Lower lobe of right lung (tissue), 2 donors: ENCODE data around the gene SLC18A3. TPM values are rescaled to one million over a fixed set of nuclear protein-coding genes. Genes with fewer than 3 reads are reported as not detected.

Experiments
- ATAC-seq, 2 donors: fragments of 200-7000 bp; cut with Tn5 transposase; one replicate each; pipeline ENCODE4 v1.9.1; 2020 to 2022; ENCODE audit warnings: mild to moderate bottlenecking in 2 of 2, moderate library complexity in 2 of 2
- DNase-seq: peaks from one replicate; pipeline ENCODE4 v3.0.0-alpha.2; 2020
- H3K27ac ChIP-seq: fragments of 200-600 bp; one replicate; pipeline ENCODE4 v1.8.0; 2022
- H3K27me3 ChIP-seq: fragments of 200-600 bp; one replicate; pipeline ENCODE4 v1.8.0; 2022; ENCODE audit warnings: low read depth
- H3K36me3 ChIP-seq: fragments of 200-600 bp; one replicate; pipeline ENCODE4 v1.8.0; 2022; ENCODE audit warnings: mild to moderate bottlenecking
- H3K4me1 ChIP-seq: fragments of 200-600 bp; one replicate; pipeline ENCODE4 v1.8.0; 2022
- H3K4me3 ChIP-seq: fragments of 200-600 bp; one replicate; pipeline ENCODE4 v1.8.0; 2022; ENCODE audit warnings: mild to moderate bottlenecking
- H3K9me3 ChIP-seq: fragments of 200-600 bp; one replicate; pipeline ENCODE4 v1.8.0; 2022
- CTCF ChIP-seq: fragments of 200-600 bp; IDR thresholded peaks from one replicate; pipeline ENCODE4 v1.8.0; 2022; ENCODE audit warnings: antibody characterized with exemption, mild to moderate bottlenecking
- intact Hi-C: fragments of 100-400 bp; cut with DNase I; formaldehyde crosslinking; loops from one replicate; pipeline ENCODE4 v1.11.0; 2022
- total RNA-seq: library from RNA; stranded (reverse); fragmentation: NEBNext Ultra II Directional; extraction: Animal tissue kit (Norgen Biotek cat#: 25700); gene quantifications from one replicate; pipeline ENCODE4 v1.2.1, GENCODE V29; 2021
- donor health status: DM: no; HTN: yes; CAD: no; lungs with severe emphysema.

The SLC18A3 gene
- total RNA-seq, 1 donor from 2014 or later: not detected

GRCh38 chr10:49595713-49596492 lies 14.2 kb upstream of the SLC18A3 start:
- peaks cover 15% of the 10 kb centered on the region for H3K27me3 ChIP-seq
- H3K4me1 ChIP-seq: no peaks in the 10 kb centered on the region
- intact Hi-C loops: no loop called here
- no peaks in the 10 kb centered on the region for H3K9me3 ChIP-seq
- H3K36me3 ChIP-seq: no peaks in the 10 kb centered on the region
- DNase-seq (no peak), ATAC-seq (no peak)
- H3K27ac ChIP-seq: no peak overlapping the region
- H3K4me3 ChIP-seq: no peak overlapping the region
- no peak for TF ChIP-seq CTCF

- Histone ChIP-seq H3K4me1 (no peaks in the 10 kb centered on the region), H3K27me3 (peaks cover 18% of the 10 kb centered on the region), H3K36me3 (no peaks in the 10 kb centered on the region), H3K9me3 (no peaks in the 10 kb centered on the region), H3K27ac (no peak overlapping the region), H3K4me3 (no peak overlapping the region)
- no peak for TF ChIP-seq CTCF
- intact Hi-C loops: no loop called here
- DNase-seq: no peak
- no peak for ATAC-seq
These were observed 13.7 kb upstream of the SLC18A3 start for GRCh38 chr10:49596493-49596809.

GRCh38 chr10:49596836-49597235 lies 13.3 kb upstream of the SLC18A3 start:
- no peaks in the 10 kb centered on the region for H3K9me3 ChIP-seq
- no peaks in the 10 kb centered on the region for H3K4me1 ChIP-seq
- no peaks in the 10 kb centered on the region for H3K36me3 ChIP-seq
- intact Hi-C loops: no loop called here
- no peak overlapping the region for H3K4me3 ChIP-seq
- no peak for ATAC-seq
- no peak for TF ChIP-seq CTCF
- no peak for DNase-seq
- no peak overlapping the region for H3K27ac ChIP-seq
- peaks cover 18% of the 10 kb centered on the region for H3K27me3 ChIP-seq

GRCh38 chr10:49597426-49598163 lies 12.5 kb upstream of the SLC18A3 start:
- no peak for DNase-seq

More at GRCh38 chr10:49597426-49598163, 12.5 kb upstream of the SLC18A3 start:
- TF ChIP-seq CTCF: no peak
- ATAC-seq: no peak
- H3K4me1 ChIP-seq: no peaks in the 10 kb centered on the region
- H3K27me3 ChIP-seq: peaks cover 25% of the 10 kb centered on the region
- H3K27ac ChIP-seq: no peak overlapping the region
- intact Hi-C loops: no loop called here
- no peaks in the 10 kb centered on the region for H3K36me3 ChIP-seq
- H3K4me3 ChIP-seq: no peak overlapping the region
- no peaks in the 10 kb centered on the region for H3K9me3 ChIP-seq
